T follicular helper cell (primary cell): ENCODE measurements around the gene GSN.

ENCODE experiments used
- DNase-seq: peaks from one replicate; pipeline ENCODE4 v3.0.0-alpha.2; 2020; ENCODE audit warnings: low read depth
- total RNA-seq, 2 experiments: gene quantifications; one replicate each; lab custom pipeline; 2026; lab: John Stamatoyannopoulos, UW

Gene GSN
- 1.5 to 6.5 reads per million in 2 experiments for total RNA-seq

- DNase-seq: peak; percentile 6
These were observed at the start of gene GSN for GRCh38 chr9:121267689-121268597. Gene GSN (plus strand): TSS chr9:121268162. CDS start chr9:121301972, 33,810 bp downstream.

DNA sequence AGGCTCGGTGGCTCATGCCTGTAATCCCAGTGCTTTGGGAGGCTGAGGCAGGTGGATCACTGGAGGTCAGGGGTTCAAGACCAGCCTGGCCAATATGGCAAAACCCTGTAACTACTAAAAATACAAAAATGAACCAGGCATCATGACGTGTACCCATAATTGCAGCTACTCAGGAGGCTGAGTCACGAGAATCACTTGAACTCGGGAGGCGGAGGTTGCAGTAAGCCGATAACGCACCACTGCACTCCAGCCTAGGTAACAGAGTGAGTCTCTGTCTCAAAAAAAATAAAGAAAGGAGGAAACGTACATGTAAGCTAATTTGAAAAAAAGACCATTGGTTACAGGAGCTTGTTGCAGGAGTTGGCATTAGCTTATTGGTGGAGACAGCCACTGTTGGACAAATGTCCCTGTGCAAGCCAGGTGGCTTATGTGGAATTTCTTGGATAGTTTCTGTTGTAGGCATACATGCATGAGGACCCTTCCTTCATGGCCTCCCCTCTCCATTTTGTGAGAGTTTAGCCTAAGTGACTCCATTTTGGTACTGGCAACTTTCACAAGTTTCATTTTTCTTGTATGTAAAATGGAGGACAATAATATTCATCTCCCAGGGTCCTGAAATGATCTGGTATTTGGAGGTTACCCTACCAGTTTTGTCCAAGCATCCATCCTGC is 49.5 kb upstream of the GSN start:
- no peak for DNase-seq

DNA sequence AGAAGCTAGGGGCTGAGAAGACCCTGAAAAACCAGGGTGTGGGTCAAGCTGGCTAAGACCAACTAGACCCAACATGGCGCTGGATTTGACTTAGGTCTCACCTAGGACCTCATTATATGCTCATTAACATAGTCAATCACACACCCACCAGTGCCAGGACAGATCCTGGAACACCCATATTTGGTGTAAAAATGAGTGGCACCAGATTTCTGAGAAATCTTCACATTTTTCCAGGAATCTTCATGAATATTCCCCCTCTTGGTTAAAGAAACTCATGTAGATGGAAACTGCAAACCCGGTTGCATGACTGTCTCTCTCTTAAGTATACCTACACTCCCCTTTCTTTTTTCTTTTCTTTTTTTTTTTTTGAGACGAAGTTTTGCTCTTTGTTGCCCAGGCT is 48.4 kb upstream of the GSN start:
- DNase-seq: no peak

- no peak for DNase-seq
These were observed 46.8 kb upstream of the GSN start for GRCh38 chr9:121220996-121221663.

DNA sequence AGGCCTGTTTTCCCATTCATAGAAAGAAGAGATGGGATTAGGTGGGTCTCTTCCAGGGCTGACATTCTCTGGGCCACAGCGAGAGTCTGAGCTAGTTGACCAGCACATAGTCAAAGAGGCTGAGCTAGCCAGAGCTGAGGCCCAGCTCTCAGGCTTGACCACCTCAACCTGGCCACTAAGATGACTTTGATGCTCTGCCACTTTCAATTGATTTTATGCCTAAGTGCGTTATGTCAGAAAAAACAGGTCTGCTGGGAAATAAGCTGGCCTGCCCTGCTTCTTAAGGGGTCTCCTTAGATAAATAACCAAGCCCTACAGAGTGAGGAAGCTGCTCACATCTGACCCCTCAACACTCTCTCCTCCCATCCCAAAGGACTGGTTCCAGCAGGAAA is 46.3 kb upstream of the GSN start:
- no peak for DNase-seq

DNA sequence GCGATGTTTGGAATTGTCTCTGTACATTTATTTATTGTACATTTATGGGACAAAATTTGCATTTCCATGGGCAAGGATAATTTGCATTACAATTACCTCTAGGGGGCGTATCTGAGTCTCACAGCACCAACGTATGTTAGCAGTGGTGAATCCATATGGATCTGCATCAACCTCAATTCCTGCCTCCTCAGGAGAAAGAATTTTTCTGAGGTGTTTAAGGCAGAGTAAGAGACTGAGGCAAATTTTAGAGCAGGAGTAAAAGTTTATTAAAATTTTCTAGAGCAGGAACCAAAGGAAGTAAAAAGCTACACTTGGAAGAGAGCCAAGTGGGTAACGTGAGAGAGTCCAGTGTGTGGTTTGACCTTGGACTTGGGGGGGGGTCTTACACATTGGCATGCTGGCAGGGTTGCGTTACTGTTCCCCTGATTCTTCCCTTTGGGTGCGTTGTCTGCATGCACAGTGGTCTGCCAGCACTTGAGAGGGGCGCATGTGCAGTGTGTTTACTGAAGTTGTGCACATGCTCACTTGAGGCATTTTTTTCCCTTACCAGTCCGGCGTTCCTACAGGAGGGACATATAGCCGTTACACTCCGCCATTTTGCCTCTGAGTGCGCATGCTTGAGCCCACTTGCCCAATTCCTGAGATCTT is 45.3 kb upstream of the GSN start:
- no peak for DNase-seq

GRCh38 chr9:121225240-121225639 is 42.7 kb upstream of the GSN start:
- no peak for DNase-seq

- no peak for DNase-seq
These were observed 41.8 kb upstream of the GSN start for GRCh38 chr9:121226175-121226574.

- no peak for DNase-seq
These were observed 40.1 kb upstream of the GSN start for GRCh38 chr9:121227862-121228261.

DNA sequence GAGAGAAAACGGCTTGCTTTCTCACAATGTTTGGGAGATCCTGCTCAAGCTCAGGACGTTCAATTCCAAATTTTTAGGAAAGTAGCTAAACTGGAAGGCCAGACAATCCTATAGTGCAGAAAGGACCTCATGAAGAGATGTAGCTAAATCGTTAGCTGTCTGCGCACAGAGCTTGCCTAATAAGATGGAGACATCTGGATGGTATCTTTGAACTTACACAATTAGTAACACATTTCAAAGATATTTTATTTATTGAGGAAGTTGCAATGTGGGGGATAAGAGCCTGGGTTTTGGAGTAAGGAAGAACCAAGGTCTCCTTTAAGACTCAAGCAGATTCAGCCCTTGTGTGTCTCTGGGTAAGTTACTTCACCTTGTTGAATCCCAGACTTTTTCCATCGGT is 37.7 kb upstream of the GSN start:
- DNase-seq: no peak

DNA sequence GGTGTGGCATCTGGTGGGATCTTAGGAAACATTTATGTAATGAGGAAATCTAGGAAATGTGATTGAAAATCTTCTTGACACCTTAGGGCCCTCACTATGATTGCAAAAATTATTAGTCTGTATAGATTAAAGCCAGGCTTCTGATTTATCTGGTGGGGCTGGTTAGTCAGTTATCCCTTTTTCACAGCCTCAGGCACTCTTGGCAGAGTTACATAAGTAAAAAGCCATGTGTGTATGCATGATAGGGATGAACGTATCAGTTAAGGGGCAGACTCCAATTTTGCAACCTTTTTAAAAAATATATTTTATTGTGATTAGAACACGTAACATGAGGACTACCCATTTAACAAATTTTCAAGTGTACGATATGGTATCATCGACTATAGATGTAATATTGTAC is 35.7 kb upstream of the GSN start:
- no peak for DNase-seq

DNA sequence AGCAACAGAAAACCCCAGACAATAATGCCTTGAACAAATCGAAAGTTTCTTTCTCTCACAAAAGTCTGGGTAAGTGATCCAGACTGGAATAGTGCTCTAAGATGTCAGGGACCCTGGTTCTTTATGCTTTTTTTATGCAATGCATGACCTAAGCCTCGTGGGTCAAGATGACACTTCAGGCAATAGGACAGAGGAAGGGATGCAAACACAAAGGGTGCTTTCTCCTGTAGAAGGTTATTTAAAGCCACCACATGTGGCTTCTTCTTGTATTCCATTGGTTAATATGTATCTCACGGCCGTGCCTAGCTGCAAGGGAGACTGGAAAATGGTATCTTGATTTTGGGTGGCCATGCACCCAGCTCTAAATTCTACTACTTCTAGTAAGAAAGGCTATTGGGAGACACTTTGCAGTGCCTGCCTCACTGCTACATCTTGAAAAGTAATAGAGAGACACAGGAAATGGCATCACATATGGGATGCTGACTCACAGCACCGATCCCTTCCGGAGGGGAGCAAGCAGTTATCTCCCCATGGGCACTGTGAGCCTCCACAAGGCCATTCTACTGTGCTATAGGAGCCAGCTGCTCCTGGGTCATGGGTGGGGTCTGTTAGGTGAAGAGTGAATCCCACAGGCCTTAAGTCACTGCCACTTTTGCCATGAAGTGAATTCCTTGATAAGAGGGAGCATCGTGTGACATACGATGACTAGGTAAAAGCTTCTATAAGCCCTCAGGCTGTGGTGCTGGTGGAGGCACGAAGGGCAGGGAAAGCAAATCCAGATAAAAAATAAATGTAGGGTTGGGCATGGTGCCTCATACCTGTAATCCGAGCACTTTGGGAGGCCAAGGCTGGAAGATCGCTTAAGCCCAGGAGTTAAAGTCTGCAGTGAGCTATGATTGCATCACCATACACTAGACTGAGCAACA is 33.8 kb upstream of the GSN start:
- DNase-seq: no peak

- DNase-seq: no peak
These were observed 33.2 kb upstream of the GSN start for GRCh38 chr9:121234832-121235161.

DNA sequence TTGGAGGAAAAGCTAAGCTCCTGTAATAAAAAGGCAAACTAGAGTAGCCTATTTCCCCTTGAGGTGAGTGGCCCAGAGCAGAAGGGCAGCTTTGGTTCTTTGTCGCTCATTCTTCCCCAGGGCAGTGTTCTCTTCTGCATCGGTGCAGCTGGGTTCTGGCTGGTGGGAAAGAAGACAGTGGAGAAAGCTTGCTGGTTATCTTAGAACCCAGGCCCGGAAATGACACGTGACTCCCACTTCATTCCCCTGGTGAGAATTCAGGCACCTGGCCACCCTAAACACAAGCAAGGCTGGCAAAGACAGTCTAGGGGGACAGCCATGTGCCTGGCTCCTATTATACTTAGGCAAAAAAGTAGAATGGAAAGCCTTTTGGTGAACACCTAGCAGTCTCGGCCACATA is 32.5 kb upstream of the GSN start:
- no peak for DNase-seq

DNA sequence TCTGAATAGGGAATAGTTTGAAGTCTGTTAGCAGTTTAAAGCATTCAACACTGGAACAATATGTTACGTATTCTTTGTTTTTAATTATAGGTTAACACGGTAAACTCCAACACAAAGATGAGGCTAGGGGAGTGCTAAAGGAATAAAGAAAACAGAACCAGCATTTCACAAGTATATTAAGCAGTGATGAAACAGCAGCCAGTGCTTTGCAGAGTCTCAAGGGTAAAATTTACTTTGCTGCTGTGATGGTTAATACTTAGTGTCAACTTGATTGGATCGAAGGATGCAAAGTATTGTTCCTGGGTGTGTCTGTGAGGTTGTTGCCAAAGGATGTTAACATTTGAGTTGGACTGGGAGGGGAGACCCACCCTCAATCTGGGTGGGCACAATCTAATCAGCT is 30.0 kb upstream of the GSN start:
- DNase-seq: no peak

GRCh38 chr9:121239071-121239470 is 28.9 kb upstream of the GSN start:
- DNase-seq: no peak

DNA sequence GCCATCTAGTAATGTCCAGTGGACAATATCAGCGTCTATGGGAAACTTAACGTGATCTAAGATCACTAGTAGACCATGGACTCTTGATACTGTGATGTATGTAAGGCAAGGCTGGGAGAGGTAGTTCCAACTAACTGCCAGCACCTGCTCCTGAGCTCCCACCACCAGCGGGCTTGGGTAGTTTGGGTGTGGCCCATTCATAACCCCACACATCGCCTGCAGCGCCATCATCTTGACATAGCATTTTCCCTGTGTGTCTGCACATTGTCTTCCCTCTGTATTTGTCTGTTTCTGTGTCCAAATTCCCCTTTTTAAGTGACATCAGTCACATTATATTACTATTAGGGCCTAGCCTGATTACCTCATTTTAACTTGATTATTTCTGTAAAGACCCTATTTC is 28.1 kb upstream of the GSN start:
- DNase-seq: no peak

GRCh38 chr9:121240472-121241135 is 27.4 kb upstream of the GSN start:
- DNase-seq: no peak

DNA sequence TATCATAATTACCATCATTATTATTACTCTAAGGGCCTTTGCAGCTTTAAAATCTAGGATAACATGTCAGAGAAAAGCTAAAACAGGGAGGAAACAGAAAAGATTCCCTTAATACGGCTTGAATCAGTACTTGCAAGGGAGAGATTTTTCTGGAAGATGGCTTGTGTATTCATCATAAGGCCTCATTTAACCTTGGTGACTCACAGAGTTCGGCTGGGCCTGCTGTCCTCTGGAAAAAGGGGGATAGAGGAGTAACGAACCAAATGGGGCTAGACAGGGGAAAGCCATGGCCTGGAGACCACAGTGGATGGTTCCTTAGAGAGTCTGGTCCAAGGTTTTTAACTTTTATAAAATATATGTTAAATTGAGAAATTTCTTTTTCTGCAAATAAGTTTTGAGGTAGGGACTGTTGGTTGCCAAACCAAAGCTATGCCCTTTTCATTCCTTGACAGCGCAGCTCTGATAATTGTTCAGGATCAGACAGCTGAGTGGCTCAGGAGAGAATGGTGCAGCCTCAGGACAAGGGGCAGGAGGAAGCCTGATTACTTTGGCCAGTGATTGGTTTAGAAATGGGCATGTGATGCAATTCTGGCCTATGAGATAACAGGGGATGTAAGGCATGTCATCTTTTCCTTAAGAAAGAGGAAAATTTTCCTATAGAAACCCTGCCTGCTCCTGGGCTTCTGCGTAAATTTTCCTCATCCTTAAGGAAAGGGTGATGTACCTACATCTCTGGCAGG is 25.6 kb upstream of the GSN start:
- DNase-seq: no peak

- DNase-seq: no peak
These were observed 25.0 kb upstream of the GSN start for GRCh38 chr9:121242959-121243346.
